ENCODE results near the gene IL1RL1.

Gene IL1RL1

GRCh38 chr2:102283996-102284395 lies 27.4 kb upstream of the IL1RL1 start:
- no peak overlapping the region for H3K4me3 ChIP-seq (ENCODE audit: low read depth, low read length)
- POLR2A ChIA-PET: no interaction called here
- H3K9me3 ChIP-seq (ENCODE audit: control insufficient read depth, insufficient read depth, low read depth, low read length): no peaks in the 10 kb centered on the region
- no peaks in the 10 kb centered on the region for H3K36me3 ChIP-seq (ENCODE audit: control insufficient read depth in 2 of 2, insufficient read depth in 1 of 2, low read length in 2 of 2)
- CTCF ChIA-PET: interaction anchor here (0.6 to 1.8 kb wide), 2 partner anchors 44 to 1364 kb away, joined by 3 to 6 read pairs; no protein-coding TSS in a partner anchor
- H3K27ac ChIP-seq (ENCODE audit: extremely low read depth, low read depth, low read length): no peak overlapping the region
- H3K4me1 ChIP-seq (ENCODE audit: control insufficient read depth, insufficient read depth, low read length): no peaks in the 10 kb centered on the region
- TF ChIP-seq ZNF792 (tag by site-specific recombination; IDR thresholded peaks at IDR 0.05) (no peak), ZBTB44 (tag by site-specific recombination; IDR thresholded peaks at IDR 0.05) (no peak), ZNF140 (tag by site-specific recombination; IDR thresholded peaks at IDR 0.05) (no peak), ZBTB20 (tag by site-specific recombination; IDR thresholded peaks at IDR 0.05) (no peak), ZBTB6 (tag by site-specific recombination; IDR thresholded peaks at IDR 0.05) (no peak), ZNF48 (tag by site-specific recombination; IDR thresholded peaks at IDR 0.05) (no peak), ZNF121 (tag by site-specific recombination; IDR thresholded peaks at IDR 0.05) (no peak), ZNF654 (tag by site-specific recombination; IDR thresholded peaks at IDR 0.05; ENCODE audit: low read depth) (no peak), SETDB1 (IDR thresholded peaks at IDR 0.05; ENCODE audit: insufficient read length, low read length) (no peak), ZNF354C (tag by site-specific recombination; IDR thresholded peaks at IDR 0.05; ENCODE audit: borderline replicate concordance, low read depth) (no peak), ZSCAN4 (tag by site-specific recombination; IDR thresholded peaks at IDR 0.05) (no peak), ZNF132 (tag by site-specific recombination; IDR thresholded peaks at IDR 0.05; ENCODE audit: borderline replicate concordance) (no peak), ZNF549 (tag by site-specific recombination; IDR thresholded peaks at IDR 0.05) (no peak), ZFP37 (tag by site-specific recombination; IDR thresholded peaks at IDR 0.05) (no peak), ZNF548 (tag by site-specific recombination; IDR thresholded peaks at IDR 0.05) (no peak)

GRCh38 chr2:102284611-102285010 lies 26.8 kb upstream of the IL1RL1 start:
- TF ChIP-seq KLF16 (tag by site-specific recombination; IDR thresholded peaks at IDR 0.05) (no peak), ZNF610 (tag by site-specific recombination; IDR thresholded peaks at IDR 0.05; ENCODE audit: borderline replicate concordance) (no peak), ZNF768 (tag by site-specific recombination; IDR thresholded peaks at IDR 0.05) (no peak), KLF8 (tag by site-specific recombination; IDR thresholded peaks at IDR 0.05) (no peak)
- Histone ChIP-seq H3K4me1 (ENCODE audit: control insufficient read depth, insufficient read depth, low read length) (no peaks in the 10 kb centered on the region), H3K36me3 (ENCODE audit: control insufficient read depth in 2 of 2, insufficient read depth in 1 of 2, low read length in 2 of 2) (no peaks in the 10 kb centered on the region), H3K9me3 (ENCODE audit: control insufficient read depth, insufficient read depth, low read depth, low read length) (no peaks in the 10 kb centered on the region), H3K4me3 (ENCODE audit: low read depth, low read length) (no peak overlapping the region), H3K27ac (ENCODE audit: extremely low read depth, low read depth, low read length) (no peak overlapping the region)
- ChIA-PET POLR2A (no interaction called here), CTCF (interaction anchor here (0.8 to 1.1 kb wide), 2 partner anchors 44 to 159 kb away, joined by 3 read pairs; no protein-coding TSS in a partner anchor)

- H3K9me3 ChIP-seq (ENCODE audit: control insufficient read depth, insufficient read depth, low read depth, low read length): no peaks in the 10 kb centered on the region
- ChIA-PET POLR2A (no interaction called here), CTCF (interaction anchor here (0.8 to 1.7 kb wide), 5 partner anchors 10 to 158 kb away, joined by 3 to 7 read pairs (median 3); no protein-coding TSS in a partner anchor)
- no peaks in the 10 kb centered on the region for H3K4me1 ChIP-seq (ENCODE audit: control insufficient read depth, insufficient read depth, low read length)
- H3K36me3 ChIP-seq (ENCODE audit: control insufficient read depth in 2 of 2, insufficient read depth in 1 of 2, low read length in 2 of 2): no peaks in the 10 kb centered on the region
- H3K4me3 ChIP-seq (ENCODE audit: low read depth, low read length): no peak overlapping the region
- no peak overlapping the region for H3K27ac ChIP-seq (ENCODE audit: extremely low read depth, low read depth, low read length)
- TF ChIP-seq ZSCAN4 (tag by site-specific recombination; IDR thresholded peaks at IDR 0.05) (no peak), ZNF76 (tag by site-specific recombination; IDR thresholded peaks at IDR 0.05; ENCODE audit: borderline replicate concordance, low read depth) (no peak), ZNF571 (tag by site-specific recombination; IDR thresholded peaks at IDR 0.05) (no peak), ZBTB48 (tag by site-specific recombination; IDR thresholded peaks at IDR 0.05) (no peak), SP3 (tag by site-specific recombination; IDR thresholded peaks at IDR 0.05) (no peak), PRDM6 (tag by site-specific recombination; IDR thresholded peaks at IDR 0.05) (no peak), ZNF488 (tag by site-specific recombination; IDR thresholded peaks at IDR 0.05) (no peak), GFI1B (tag by site-specific recombination; IDR thresholded peaks at IDR 0.05) (no peak)
Observed at GRCh38 chr2:102285368-102285767, 26.0 kb upstream of the IL1RL1 start.
